ENCODE data around the gene TTC34.

- TF ChIP-seq POLR2A (IDR thresholded peaks at IDR 0.05; ENCODE audit: low read length), result no peak
- TF ChIP-seq GATA1 (IDR thresholded peaks at IDR 0.05; ENCODE audit: low read depth, low read length), result no peak
These were observed 30.2 kb upstream of the TTC34 start for GRCh38 chr1:2831596-2832212.
